OCI-LY1 (cell line): ENCODE results near the gene TLE4.

Source experiments
- H2AFZ ChIP-seq: fragments of 200-600 bp; sonication (generic), shearing (Covaris generic); 2 replicates; pipeline ENCODE4 v1.6.0; 2014; ENCODE audit warnings: antibody characterized with exemption, mild to moderate bottlenecking, low read length
- H3F3A ChIP-seq: fragments of 200-600 bp; sonication (generic), shearing (Covaris generic); 2 replicates; pipeline ENCODE4 v1.6.0; 2014; ENCODE audit warnings: mild to moderate bottlenecking, antibody characterized with exemption, low read length, moderate library complexity; ENCODE audit not compliant: insufficient read depth
- H3K27ac ChIP-seq: fragments of 200-600 bp; sonication (generic); 2 replicates; pipeline ENCODE4 v1.5.1; 2014; ENCODE audit warnings: low read length, mixed run types, mild to moderate bottlenecking, low read depth; ENCODE audit not compliant: poor library complexity, severe bottlenecking
- H3K27me3 ChIP-seq: fragments of 200-600 bp; sonication (generic); 2 replicates; pipeline ENCODE4 v1.6.0; 2014; ENCODE audit warnings: antibody characterized with exemption, mild to moderate bottlenecking, low read length, moderate library complexity; ENCODE audit not compliant: insufficient read depth
- H3K36me3 ChIP-seq: fragments of 200-600 bp; sonication (generic); 2 replicates; pipeline ENCODE4 v1.6.1; 2014; ENCODE audit warnings: mild to moderate bottlenecking, antibody characterized with exemption, low read length, moderate library complexity, mixed read lengths; ENCODE audit not compliant: insufficient read depth
- H3K4me1 ChIP-seq: fragments of 200-600 bp; sonication (generic); 2 replicates; pipeline ENCODE4 v1.5.1; 2014; ENCODE audit warnings: mild to moderate bottlenecking, low read length, moderate library complexity; ENCODE audit not compliant: insufficient read depth, severe bottlenecking
- H3K4me2 ChIP-seq: fragments of 200-600 bp; sonication (generic), shearing (Covaris generic); 2 replicates; pipeline ENCODE4 v1.6.1; 2014; ENCODE audit warnings: low read length
- H3K4me3 ChIP-seq: fragments of 200-600 bp; sonication (generic); 2 replicates; pipeline ENCODE4 v1.5.1; 2014; ENCODE audit warnings: low read length, low read depth, mild to moderate bottlenecking, mixed read lengths; ENCODE audit not compliant: poor library complexity, severe bottlenecking
- H3K79me2 ChIP-seq: fragments of 200-600 bp; shearing (Covaris generic); 2 replicates; pipeline ENCODE4 v1.6.1; 2016; ENCODE audit warnings: mixed run types, low read length, mixed read lengths; ENCODE audit not compliant: insufficient read depth
- H3K9ac ChIP-seq: fragments of 200-600 bp; sonication (generic), shearing (Covaris generic); 2 replicates; pipeline ENCODE4 v1.6.1; 2014; ENCODE audit warnings: mild to moderate bottlenecking, low read length, mixed read lengths
- H3K9me2 ChIP-seq: fragments of 200-600 bp; sonication (generic), shearing (Covaris generic); 2 replicates; pipeline ENCODE4 v1.6.1; 2014; ENCODE audit warnings: low read depth, mild to moderate bottlenecking, low read length, mixed read lengths
- H3K9me3 ChIP-seq: fragments of 200-600 bp; shearing (Covaris generic); 2 replicates; pipeline ENCODE4 v1.6.1; 2014; ENCODE audit warnings: low read length, mixed read lengths
- H4K20me1 ChIP-seq: fragments of 200-600 bp; sonication (generic), shearing (Covaris generic); 2 replicates; pipeline ENCODE4 v1.6.0; 2016; ENCODE audit warnings: mild to moderate bottlenecking, low read length; ENCODE audit not compliant: insufficient read depth
- EZH2 ChIP-seq: fragments of 200-600 bp; sonication (generic), shearing (Covaris generic); IDR thresholded peaks from 2 replicates; pipeline ENCODE4 v1.8.0; 2017; ENCODE audit warnings: borderline replicate concordance, mixed run types, mild to moderate bottlenecking, antibody characterized with exemption, low read length, moderate library complexity, mixed read lengths
- TF ChIP-seq, protein P1 (sequence below): fragments of 200-600 bp; sonication (generic), shearing (Covaris generic); IDR thresholded peaks from 2 replicates; pipeline ENCODE4 v1.5.1; 2017; ENCODE audit warnings: mild to moderate bottlenecking, antibody characterized with exemption, low read length, moderate library complexity, mixed read lengths

The TLE4 gene

DNA sequence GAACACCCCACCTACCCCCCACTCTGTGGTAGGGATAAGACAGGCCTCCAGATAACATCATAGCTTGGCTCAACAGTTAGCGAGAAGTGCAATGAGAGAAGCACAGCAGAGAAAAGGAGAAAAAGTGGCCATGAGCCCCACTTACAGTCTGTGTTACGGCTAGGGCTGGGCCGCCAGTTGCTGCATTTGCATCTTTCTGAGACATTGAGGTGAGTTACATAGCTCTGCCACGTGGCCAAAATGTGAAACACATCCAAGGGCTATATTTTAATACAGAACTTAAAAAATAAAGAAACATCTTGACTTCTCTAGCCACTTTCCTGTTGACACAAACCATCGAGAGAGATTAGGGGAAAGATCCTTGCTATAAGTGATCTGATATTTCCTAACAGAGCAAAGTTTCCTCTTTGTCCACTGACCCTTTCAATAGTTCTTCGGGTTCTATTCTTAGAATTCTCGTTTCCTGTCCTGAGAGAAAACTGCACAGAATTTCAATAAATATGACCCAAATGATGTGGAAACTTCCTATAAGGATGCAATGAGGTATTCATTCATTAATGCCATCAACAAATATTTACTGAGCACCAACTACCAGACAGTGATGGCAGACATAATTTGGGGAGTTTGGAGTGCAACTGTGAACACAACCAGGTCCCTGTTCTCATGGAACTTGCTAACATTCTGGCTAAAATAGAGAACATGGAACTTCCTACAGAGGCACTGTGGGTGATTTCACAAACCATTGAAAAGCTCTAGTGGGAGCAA, 3.2 kb upstream of the TLE4 start:
- Histone ChIP-seq H3K4me2 (peak overlapping the region; percentile 19; the same call in 1 of the 2 replicates), H3K79me2 (0 out of 2 replicates have a peak, but pooled peaks cover under 1% of the 10 kb centered on the region), H3F3A (peaks cover 4% of the 10 kb centered on the region; the same call in 1 of the 2 replicates), H2AFZ (no peak overlapping the region), H3K9me2 (no peaks in the 10 kb centered on the region), H3K4me3 (no peak overlapping the region), H3K4me1 (peaks cover 21% of the 10 kb centered on the region), H3K9ac (no peak overlapping the region), H4K20me1 (no peaks in the 10 kb centered on the region), H3K36me3 (no peaks in the 10 kb centered on the region; the same call in 1 of the 2 replicates), H3K27ac (peak overlapping the region; percentile 13), H3K9me3 (0 out of 2 replicates have a peak, but pooled peaks cover 5% of the 10 kb centered on the region), H3K27me3 (no peaks in the 10 kb centered on the region; the same call in 1 of the 2 replicates)
- TF ChIP-seq EZH2: no peak
- TF ChIP-seq, protein P1, sequence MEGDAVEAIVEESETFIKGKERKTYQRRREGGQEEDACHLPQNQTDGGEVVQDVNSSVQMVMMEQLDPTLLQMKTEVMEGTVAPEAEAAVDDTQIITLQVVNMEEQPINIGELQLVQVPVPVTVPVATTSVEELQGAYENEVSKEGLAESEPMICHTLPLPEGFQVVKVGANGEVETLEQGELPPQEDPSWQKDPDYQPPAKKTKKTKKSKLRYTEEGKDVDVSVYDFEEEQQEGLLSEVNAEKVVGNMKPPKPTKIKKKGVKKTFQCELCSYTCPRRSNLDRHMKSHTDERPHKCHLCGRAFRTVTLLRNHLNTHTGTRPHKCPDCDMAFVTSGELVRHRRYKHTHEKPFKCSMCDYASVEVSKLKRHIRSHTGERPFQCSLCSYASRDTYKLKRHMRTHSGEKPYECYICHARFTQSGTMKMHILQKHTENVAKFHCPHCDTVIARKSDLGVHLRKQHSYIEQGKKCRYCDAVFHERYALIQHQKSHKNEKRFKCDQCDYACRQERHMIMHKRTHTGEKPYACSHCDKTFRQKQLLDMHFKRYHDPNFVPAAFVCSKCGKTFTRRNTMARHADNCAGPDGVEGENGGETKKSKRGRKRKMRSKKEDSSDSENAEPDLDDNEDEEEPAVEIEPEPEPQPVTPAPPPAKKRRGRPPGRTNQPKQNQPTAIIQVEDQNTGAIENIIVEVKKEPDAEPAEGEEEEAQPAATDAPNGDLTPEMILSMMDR: peak; percentile 32; the same call in 1 of the 2 replicates

GRCh38 chr9:79569814-79570447, 1.8 kb upstream of the TLE4 start:
- Histone ChIP-seq H3K9me2 (no peaks in the 10 kb centered on the region), H3F3A (peaks cover 4% of the 10 kb centered on the region; the same call in 1 of the 2 replicates), H3K4me1 (peaks cover 35% of the 10 kb centered on the region), H4K20me1 (no peaks in the 10 kb centered on the region), H3K27me3 (no peaks in the 10 kb centered on the region; the same call in 1 of the 2 replicates), H3K36me3 (peaks cover 4% of the 10 kb centered on the region), H3K79me2 (peaks cover 14% of the 10 kb centered on the region; the same call in 1 of the 2 replicates), H3K4me3 (peak overlapping the region; percentile 70), H2AFZ (peak overlapping the region; percentile 97), H3K9ac (peak overlapping the region; percentile 73), H3K9me3 (0 out of 2 replicates have a peak, but pooled peaks cover 5% of the 10 kb centered on the region), H3K4me2 (peak overlapping the region; percentile 92), H3K27ac (no peak overlapping the region)
- TF ChIP-seq, protein P1: no peak
- TF ChIP-seq EZH2: no peak

GRCh38 chr9:79570448-79571308, 1.1 kb upstream of the TLE4 start:
- H4K20me1 ChIP-seq: no peaks in the 10 kb centered on the region
- H3K4me1 ChIP-seq: peaks cover 36% of the 10 kb centered on the region
- peak overlapping the region; percentile 92 for H3K4me2 ChIP-seq
- 0 out of 2 replicates have a peak, but pooled peaks cover 5% of the 10 kb centered on the region for H3K9me3 ChIP-seq
- peaks cover 4% of the 10 kb centered on the region; the same call in 1 of the 2 replicates for H3F3A ChIP-seq
- H3K9ac ChIP-seq: peak overlapping the region; percentile 73
- H3K36me3 ChIP-seq: peaks cover 8% of the 10 kb centered on the region
- H3K79me2 ChIP-seq: peaks cover 14% of the 10 kb centered on the region; the same call in 1 of the 2 replicates
- H2AFZ ChIP-seq: peak overlapping the region; percentile 97
- no peaks in the 10 kb centered on the region for H3K9me2 ChIP-seq
- H3K27me3 ChIP-seq: no peaks in the 10 kb centered on the region; the same call in 1 of the 2 replicates
- TF ChIP-seq EZH2: no peak
- TF ChIP-seq, protein P1: no peak
- peak overlapping the region; percentile 60 for H3K27ac ChIP-seq
- peak overlapping the region; percentile 70 for H3K4me3 ChIP-seq
